Activated T-helper 1 cell treated with anti-CD3 and anti-CD28 coated beads, Interleukin-2, amount 50 U/mL, for 16 hours (primary cell): Measurements from ENCODE around the gene SUPT3H.

Experiments
- DNase-seq, 2 donors: peaks; one replicate each; pipeline ENCODE4 v3.0.0-alpha.2; 2020; ENCODE audit warnings: low read depth in 1 of 2, low spot score in 1 of 2

Gene SUPT3H

DNA sequence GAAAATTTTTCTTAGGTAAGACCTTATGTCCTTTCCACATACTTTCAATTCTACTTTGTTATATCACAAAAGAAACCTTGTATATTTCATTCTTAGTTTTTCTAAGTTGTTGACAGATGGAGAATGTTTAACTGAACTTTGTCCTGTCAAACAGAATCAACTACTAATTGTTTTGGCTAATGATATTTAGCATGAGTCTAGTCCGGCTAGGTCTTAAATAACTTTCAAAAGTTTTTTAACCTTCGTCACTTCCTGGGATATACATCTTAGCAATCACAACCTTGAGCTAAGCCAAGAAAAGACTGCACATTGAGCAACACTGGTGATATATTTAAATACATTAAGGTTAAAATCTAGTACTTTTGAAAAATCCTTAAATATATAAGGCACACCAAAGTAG lies 112.5 kb downstream of the SUPT3H start:
- DNase-seq = no peak

- DNase-seq = no peak
These were observed 117.0 kb downstream of the SUPT3H start for GRCh38 chr6:45260696-45261095.

GRCh38 chr6:45256697-45257695 lies 120.7 kb downstream of the SUPT3H start:
- DNase-seq = no peak

- no peak for DNase-seq
These were observed 122.3 kb downstream of the SUPT3H start for GRCh38 chr6:45255434-45255833.

GRCh38 chr6:45254253-45254652 lies 123.5 kb downstream of the SUPT3H start:
- DNase-seq = no peak

- DNase-seq = no peak
These were observed 124.3 kb downstream of the SUPT3H start for GRCh38 chr6:45253453-45253852.

DNA sequence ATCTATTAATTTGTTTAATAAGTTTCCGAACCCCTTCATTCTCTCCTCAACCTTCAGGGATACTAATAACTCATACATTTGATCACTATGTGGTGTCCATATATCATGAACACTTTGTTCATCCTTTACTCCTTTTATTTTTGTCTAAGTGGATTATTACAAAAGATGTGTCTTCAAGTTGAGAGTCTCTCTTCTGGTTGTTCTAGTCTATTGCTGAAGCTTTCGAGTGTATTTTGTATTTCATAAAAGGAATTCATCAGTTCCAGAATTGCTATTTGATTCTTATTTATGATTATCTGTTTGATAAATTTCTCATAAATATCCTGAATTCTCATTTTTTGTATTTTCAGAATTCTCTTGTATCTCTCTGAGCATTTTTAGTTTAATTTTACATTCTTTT lies 146.1 kb downstream of the SUPT3H start:
- DNase-seq = no peak

GRCh38 chr6:45229416-45229815 lies 148.3 kb downstream of the SUPT3H start:
- no peak for DNase-seq

- no peak for DNase-seq
These were observed 151.7 kb downstream of the SUPT3H start for GRCh38 chr6:45226081-45226480.

DNA sequence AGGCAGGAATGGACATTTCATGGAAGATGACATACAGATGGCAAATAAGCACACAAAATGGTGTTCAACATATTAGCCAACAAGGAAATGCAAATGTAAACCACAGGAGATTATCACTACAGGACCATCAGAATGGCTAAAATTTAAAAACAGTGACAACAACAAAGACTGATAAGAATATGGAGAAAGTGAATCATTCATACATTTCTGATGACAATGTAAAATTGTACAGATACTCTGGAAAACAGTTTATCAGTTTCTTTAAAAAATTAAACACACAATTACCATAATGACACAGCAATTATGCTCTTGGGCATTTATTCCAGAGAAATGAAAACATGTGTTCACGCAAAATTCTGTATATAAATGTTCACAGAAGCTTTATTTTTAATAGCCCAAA lies 155.4 kb downstream of the SUPT3H start:
- no peak for DNase-seq

DNA sequence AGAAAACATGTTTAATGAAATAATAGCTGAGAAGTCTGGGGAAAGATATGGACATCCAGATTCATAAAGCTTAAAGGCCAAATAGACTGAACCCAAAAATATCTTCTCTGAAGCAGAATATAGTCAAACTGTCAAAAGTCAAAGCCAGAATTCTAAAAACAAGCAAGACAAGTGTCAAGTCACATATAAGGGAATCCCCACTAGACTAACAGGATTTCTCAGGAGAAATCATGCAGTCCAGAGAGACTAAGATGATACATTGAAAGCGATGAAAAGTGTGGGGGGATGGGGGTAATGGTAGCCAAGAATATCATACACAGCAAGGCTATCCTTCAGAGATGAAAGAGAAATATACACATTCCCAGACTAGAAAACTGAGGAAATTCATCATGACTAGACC lies 162.0 kb downstream of the SUPT3H start:
- no peak for DNase-seq

DNA sequence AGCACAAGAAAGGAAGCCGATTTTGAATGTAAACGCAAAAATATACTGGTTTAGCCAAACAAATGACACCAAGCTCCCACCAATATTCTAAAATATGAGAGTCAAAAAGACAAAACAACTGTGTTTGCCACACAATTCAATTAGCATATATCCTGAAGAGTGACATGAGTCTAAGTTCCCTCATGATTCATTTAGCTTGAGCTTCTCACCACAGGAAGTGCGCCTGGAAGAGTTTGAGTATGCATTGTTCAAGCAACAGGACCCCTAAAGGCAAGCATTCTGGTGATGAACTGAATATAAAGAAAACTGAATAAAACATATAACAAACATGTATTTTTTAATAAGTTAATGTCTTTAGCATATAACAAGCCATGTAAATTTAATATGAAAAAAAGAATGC lies 164.8 kb downstream of the SUPT3H start:
- DNase-seq = no peak

- DNase-seq = no peak
These were observed 168.0 kb downstream of the SUPT3H start for GRCh38 chr6:45209762-45210161.

DNA sequence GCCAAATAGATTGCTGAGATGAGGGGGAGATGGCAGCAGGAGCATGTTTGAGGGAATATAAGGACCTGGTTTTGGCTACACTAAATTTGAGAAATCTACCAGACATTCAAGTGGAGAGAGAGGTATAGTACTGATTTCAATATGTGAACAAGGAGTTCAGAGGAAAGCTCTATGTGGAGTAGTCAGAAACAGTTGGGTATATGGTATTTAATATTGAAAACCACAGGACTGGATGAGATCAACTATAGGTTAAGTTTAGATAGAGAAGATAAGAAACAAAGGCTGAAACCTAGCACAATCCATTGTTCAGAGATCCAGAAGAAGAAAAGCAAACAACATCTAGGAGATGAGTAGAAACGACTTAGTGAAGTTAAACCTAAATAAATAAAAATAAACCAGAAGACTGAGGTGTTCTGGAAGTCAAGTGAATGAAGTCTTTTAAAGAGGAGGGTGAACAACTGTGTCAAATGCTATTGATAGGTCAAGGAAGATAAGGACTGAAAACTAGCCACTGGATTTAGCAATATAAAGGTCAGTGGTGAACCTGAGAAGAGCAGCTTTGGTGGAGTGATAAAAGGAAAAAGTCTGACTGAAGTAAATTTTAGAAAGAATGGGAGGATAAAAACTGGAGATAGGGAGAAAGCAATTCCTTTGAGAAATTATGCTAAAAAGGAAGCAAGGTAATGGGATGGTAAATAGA lies 170.8 kb downstream of the SUPT3H start:
- no peak for DNase-seq

- DNase-seq = no peak
These were observed 176.2 kb downstream of the SUPT3H start for GRCh38 chr6:45201484-45201883.

DNA sequence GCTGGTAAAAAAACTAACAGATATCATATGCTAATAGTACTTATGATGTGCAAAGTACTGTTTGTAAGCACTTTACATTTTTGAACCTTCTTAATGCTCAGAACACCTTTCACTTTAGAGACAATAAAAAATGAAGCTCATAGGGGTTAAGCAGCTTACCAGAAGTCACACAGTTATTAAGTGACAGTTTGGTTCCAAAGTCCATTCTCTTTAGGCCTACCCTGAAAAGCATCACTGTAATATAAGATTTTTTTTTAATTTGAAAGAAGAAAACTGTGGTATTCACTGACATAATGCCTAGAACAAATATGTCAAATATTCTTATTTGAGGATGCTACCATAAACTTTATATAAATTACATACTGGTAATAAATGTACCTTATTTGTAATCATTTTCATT lies 177.2 kb downstream of the SUPT3H start:
- DNase-seq = no peak

- no peak for DNase-seq
These were observed 178.2 kb downstream of the SUPT3H start for GRCh38 chr6:45199554-45199953.

DNA sequence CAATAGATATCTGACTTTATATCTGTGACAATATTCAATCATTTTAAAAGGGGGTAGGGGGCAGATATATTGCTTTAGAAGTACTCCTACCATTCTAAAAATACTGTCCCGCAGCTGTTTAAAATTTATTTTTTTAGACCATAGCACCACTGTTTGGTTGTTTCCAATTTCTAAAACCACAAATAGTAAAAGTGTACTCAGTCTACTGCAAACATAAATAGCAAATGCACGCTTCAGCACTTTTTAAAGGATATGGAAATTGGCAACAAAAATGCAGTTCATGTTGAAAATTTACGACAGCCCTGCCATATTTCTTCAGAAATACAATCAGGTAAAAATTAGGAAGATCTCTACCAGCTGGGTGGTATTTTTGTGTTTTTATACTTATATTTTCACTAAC lies 181.6 kb downstream of the SUPT3H start:
- DNase-seq = no peak

DNA sequence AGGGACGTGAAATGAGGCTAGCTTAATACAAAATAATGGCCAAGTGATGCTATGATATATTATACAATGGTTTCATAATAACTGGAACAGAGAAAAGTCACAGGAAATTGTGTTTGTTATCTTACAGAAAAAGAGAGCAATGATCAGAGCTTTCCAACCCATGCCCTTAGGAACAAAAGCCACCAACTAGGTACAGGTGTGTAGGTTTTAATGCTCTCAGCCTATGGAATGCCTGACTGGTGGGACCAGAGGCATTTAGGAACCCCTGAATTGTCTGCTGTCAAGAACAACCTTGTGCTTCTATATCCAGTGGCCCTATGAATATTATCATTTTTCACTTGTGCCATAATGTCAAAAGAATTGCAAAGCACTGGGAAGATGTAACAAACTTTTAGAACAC lies 182.6 kb downstream of the SUPT3H start:
- no peak for DNase-seq

GRCh38 chr6:45192556-45192955 lies 185.2 kb downstream of the SUPT3H start:
- DNase-seq = no peak

- DNase-seq = no peak
These were observed 186.3 kb downstream of the SUPT3H start for GRCh38 chr6:45191414-45191813.

GRCh38 chr6:45187836-45188235 lies 189.9 kb downstream of the SUPT3H start:
- DNase-seq = no peak
